ENCODE results near the gene SLC25A11.

DNA sequence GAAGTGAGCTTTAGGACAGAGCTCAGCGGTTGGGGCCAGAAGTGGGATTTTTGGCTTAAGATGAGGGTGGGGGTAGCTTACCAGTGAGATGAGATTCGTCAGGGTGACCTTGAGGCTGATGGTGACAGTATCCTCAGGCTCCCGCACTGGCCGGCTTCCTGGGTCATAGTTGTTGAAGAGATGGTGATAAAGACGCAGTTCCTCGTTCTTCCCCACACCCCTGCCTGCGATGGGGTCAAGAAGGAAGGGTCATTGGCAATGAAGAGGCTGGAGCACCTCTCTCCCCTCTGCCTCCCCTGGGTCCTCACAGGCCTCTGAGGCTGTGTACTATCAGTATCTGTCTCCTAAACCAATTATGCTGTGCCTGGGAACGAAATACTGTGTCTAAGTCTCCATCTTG is 37.3 kb downstream of the SLC25A11 start:
- TF ChIP-seq CTCF (IDR thresholded peaks at IDR 0.05), result no peak
- TF ChIP-seq POLR2A (IDR thresholded peaks at IDR 0.05), result no peak

Data from uterus (tissue), 2 donors.